GM12878 (cell line): ENCODE measurements around the gene NRSN1. TPM values are rescaled to one million over a fixed set of nuclear protein-coding genes. Genes with fewer than 3 reads are reported as not detected.

Source experiments
- ATAC-seq: fragments of 200-7000 bp; cut with Tn5 transposase; 3 replicates; pipeline ENCODE4 v1.9.1; 2020; ENCODE audit warnings: mild to moderate bottlenecking, moderate library complexity
- BruUV-seq: library from RNA; stranded (reverse); fragments of 400-500 nt; replicated peaks from 2 replicates; lab custom pipeline; 2021; lab: Mats Ljungman, UMichigan
- CTCF ChIA-PET: fragments of 300-600 bp; sonication (Branson Sonifier 250); formaldehyde crosslinking; extraction: SDS; loops from one replicate; lab custom pipeline; 2021; ENCODE audit warnings: inconsistent platforms; lab: Yijun Ruan, JAX
- POLR2A ChIA-PET: fragments of 350-600 bp; formaldehyde crosslinking; extraction: SDS; loops from one replicate; lab custom pipeline; 2021; ENCODE audit warnings: inconsistent platforms; lab: Charles Lee
- RAD21 ChIA-PET: fragments of 300-600 bp; sonication (Branson Sonifier 250); formaldehyde crosslinking; loops from one replicate; lab custom pipeline; 2023; ENCODE audit warnings: antibody characterized with exemption; ENCODE audit not compliant: unreplicated experiment; lab: Charles Lee
- SMC1A ChIA-PET: fragments of 300-600 bp; sonication (Branson Sonifier 250); formaldehyde crosslinking; loops from one replicate; lab custom pipeline; 2023; ENCODE audit not compliant: unreplicated experiment, uncharacterized antibody; lab: Charles Lee
- DNase-seq: peaks from one replicate; pipeline ENCODE4 v3.0.0-alpha.2; 2011; ENCODE audit warnings: low read depth, low spot score
- FAIRE-seq: peaks from 3 replicates; lab custom pipeline; 2011; peaks lifted over from hg19 to GRCh38; lab: Jason Lieb, UNC
- H2AFZ ChIP-seq: 2 replicates; pipeline ENCODE4 v1.6.0; 2011; ENCODE audit warnings: low read depth, low read length, control low read depth; ENCODE audit not compliant: control insufficient read depth
- H3K27ac ChIP-seq: 2 replicates; pipeline ENCODE4 v1.5.1; 2011; ENCODE audit warnings: control low read depth; ENCODE audit not compliant: control insufficient read depth, insufficient read depth
- H3K27me3 ChIP-seq, 2 experiments: replicated peaks in 1 of 2; 2 replicates each; pipeline versions ENCODE4 v1.6.0 to v1.6.1; 2011; ENCODE audit warnings: low read length in 1 of 2; ENCODE audit not compliant: control insufficient read depth in 2 of 2, insufficient read depth in 2 of 2
- H3K36me3 ChIP-seq, 2 experiments: 2 replicates each; pipeline ENCODE4 v1.5.1; 2011; ENCODE audit warnings: low read length in 1 of 2; ENCODE audit not compliant: control insufficient read depth in 2 of 2, insufficient read depth in 2 of 2
- H3K4me1 ChIP-seq: 2 replicates; pipeline ENCODE4 v1.6.1; 2011; ENCODE audit warnings: mild to moderate bottlenecking, low read length, moderate library complexity, mixed read lengths; ENCODE audit not compliant: control insufficient read depth, insufficient read depth
- H3K4me2 ChIP-seq: 2 replicates; pipeline ENCODE4 v1.6.0; 2011; ENCODE audit warnings: control low read depth; ENCODE audit not compliant: control insufficient read depth, insufficient read depth
- H3K4me3 ChIP-seq: fragments of 200-600 bp; sonication (generic); 2 replicates; pipeline ENCODE4 v1.5.1; 2016
- H3K79me2 ChIP-seq: 2 replicates; pipeline ENCODE4 v1.6.0; 2011; ENCODE audit warnings: low read length; ENCODE audit not compliant: control insufficient read depth, insufficient read depth
- H3K9ac ChIP-seq: 2 replicates; pipeline ENCODE4 v1.8.0; 2011; ENCODE audit warnings: low read length, control low read depth, mixed read lengths; ENCODE audit not compliant: control insufficient read depth, insufficient read depth
- H3K9me3 ChIP-seq: replicated peaks from 3 replicates; pipeline ENCODE4 v1.5.1; 2011; ENCODE audit warnings: mild to moderate bottlenecking, low read length; ENCODE audit not compliant: control insufficient read depth, insufficient read depth
- H4K20me1 ChIP-seq: 2 replicates; pipeline ENCODE4 v1.6.0; 2011; ENCODE audit not compliant: control insufficient read depth, insufficient read depth
- CBX3 ChIP-seq: fragments of 200-600 bp; sonication (generic); IDR thresholded peaks from 2 replicates; pipeline ENCODE4 v1.6.1; 2016; ENCODE audit warnings: low read depth, borderline replicate concordance
- CEBPB ChIP-seq, 2 experiments: fragments of 150-350 bp in 1 of 2; IDR thresholded peaks; 2 replicates each; pipeline ENCODE4 v1.6.1; 2012 to 2014; ENCODE audit warnings: low read depth in 2 of 2, low read length in 2 of 2, borderline replicate concordance in 1 of 2, inconsistent platforms in 1 of 2
- DPF2 ChIP-seq: fragments of 450-650 bp; IDR thresholded peaks from 2 replicates; pipeline ENCODE4 v1.6.1; 2017; ENCODE audit warnings: mild to moderate bottlenecking
- EZH2 ChIP-seq: IDR thresholded peaks from 2 replicates; pipeline ENCODE4 v1.6.1; 2012; ENCODE audit warnings: low read depth, mild to moderate bottlenecking, control low read depth, inconsistent platforms, low read length, borderline replicate concordance; ENCODE audit not compliant: control insufficient read depth
- NFYB ChIP-seq: IDR thresholded peaks from 2 replicates; pipeline ENCODE4 v1.6.1; 2011; ENCODE audit warnings: low read depth, mild to moderate bottlenecking, low read length, improper control_type of control experiment, moderate library complexity; ENCODE audit not compliant: insufficient read depth
- PAX5 ChIP-seq: IDR thresholded peaks from 2 replicates; pipeline ENCODE4 v1.6.1; 2011; ENCODE audit warnings: low read depth, low read length, borderline replicate concordance
- PAX8 ChIP-seq: fragments of 450-650 bp; IDR thresholded peaks from 2 replicates; pipeline ENCODE4 v1.6.1; 2017; ENCODE audit warnings: mild to moderate bottlenecking, moderate library complexity
- RAD21 ChIP-seq: IDR thresholded peaks from 2 replicates; pipeline ENCODE4 v1.6.1; 2011; ENCODE audit warnings: mild to moderate bottlenecking, low read depth, low read length, moderate library complexity; ENCODE audit not compliant: insufficient read depth
- RB1 ChIP-seq: fragments of 450-650 bp; formaldehyde crosslinking; IDR thresholded peaks from 2 replicates; pipeline ENCODE4 v1.6.1; 2017; ENCODE audit warnings: mild to moderate bottlenecking, borderline replicate concordance
- RFX5 ChIP-seq: IDR thresholded peaks from 2 replicates; pipeline ENCODE4 v1.6.1; 2011; ENCODE audit warnings: low read depth, low read length, improper control_type of control experiment
- SMARCA5 ChIP-seq: fragments of 450-650 bp; IDR thresholded peaks from 2 replicates; pipeline ENCODE4 v1.6.1; 2017; ENCODE audit warnings: mild to moderate bottlenecking
- SUZ12 ChIP-seq: fragments of 200-600 bp; sonication (generic); IDR thresholded peaks from one replicate; pipeline ENCODE4 v1.6.1; 2018; ENCODE audit warnings: antibody characterized with exemption, mild to moderate bottlenecking; ENCODE audit not compliant: unreplicated experiment
- ZSCAN29 ChIP-seq: fragments of 450-650 bp; IDR thresholded peaks from 2 replicates; pipeline ENCODE4 v1.6.1; 2017; ENCODE audit warnings: mild to moderate bottlenecking, moderate library complexity
- WGBS: methylation state at CpG from one replicate; pipeline ENCODE4 v1.1.6; 2016; ENCODE audit warnings: low lambda C conversion rate; ENCODE audit not compliant: insufficient replicate concordance, insufficient coverage; ENCODE audit errors: missing lambda C conversion rate; 5-methylcytosine and 5-hydroxymethylcytosine counted together
- in situ Hi-C: fragments of 300-500 bp; cut with MboI; formaldehyde crosslinking; loops from 9 replicates; pipeline ENCODE4 v1.14.3; 2018; ENCODE audit warnings: mixed read lengths
- intact Hi-C: fragments of 100-400 bp; cut with micrococcal nuclease; formaldehyde crosslinking; loops from one replicate; pipeline ENCODE4 v1.14.2; 2022; ENCODE audit not compliant: unreplicated experiment
- polyA plus RNA-seq, 11 experiments: library from polyadenylated mRNA; depleted of rRNA in 4 of 11; unstranded in 6 of 11; stranded (reverse) in 5 of 11; fragments of >200 nt; fragmentation: Nextera tagmentation in 4 of 11; fragmentation: Illumina TruSeq in 1 of 11; extraction: Ambion mirVana in 4 of 11; extraction: Trizol in 1 of 11; gene quantifications; 1 replicate in 1 of 11; 2 replicates in 10 of 11; pipeline versions ENCODE4 v1.2.1 to v1.2.3, GENCODE V29; 2011 to 2016; ENCODE audit warnings: inconsistent platforms in 2 of 11, missing spikeins in 2 of 11, low read depth in 1 of 11
- total RNA-seq, 4 experiments: library from RNA; depleted of rRNA in 3 of 4; stranded (reverse); fragments of >200 nt in 3 of 4; fragmentation: Illumina TruSeq in 1 of 4; extraction: Trizol in 1 of 4; gene quantifications; 2 replicates each; pipeline versions ENCODE4 v1.2.1 to v1.2.3, GENCODE V29; 2013 to 2021
- TF ChIP-seq, protein P1 (sequence below): fragments of 450-650 bp; IDR thresholded peaks from 2 replicates; pipeline ENCODE4 v1.6.1; 2016; ENCODE audit warnings: mild to moderate bottlenecking, moderate library complexity, borderline replicate concordance
- TF ChIP-seq, protein P2 (sequence below): fragments of 150-350 bp; IDR thresholded peaks from 2 replicates; pipeline ENCODE4 v1.6.1; 2014; ENCODE audit warnings: mild to moderate bottlenecking, low read depth, low read length
- TF ChIP-seq, protein P3 (sequence below): IDR thresholded peaks from 2 replicates; pipeline ENCODE4 v1.6.1; 2012; ENCODE audit warnings: low read length, inconsistent platforms

NRSN1 gene
- total and polyA plus RNA-seq, 10 of the 15 experiments (the other 5 are each of a cell fraction or from before 2014, with no cell fraction given) = not detected

DNA sequence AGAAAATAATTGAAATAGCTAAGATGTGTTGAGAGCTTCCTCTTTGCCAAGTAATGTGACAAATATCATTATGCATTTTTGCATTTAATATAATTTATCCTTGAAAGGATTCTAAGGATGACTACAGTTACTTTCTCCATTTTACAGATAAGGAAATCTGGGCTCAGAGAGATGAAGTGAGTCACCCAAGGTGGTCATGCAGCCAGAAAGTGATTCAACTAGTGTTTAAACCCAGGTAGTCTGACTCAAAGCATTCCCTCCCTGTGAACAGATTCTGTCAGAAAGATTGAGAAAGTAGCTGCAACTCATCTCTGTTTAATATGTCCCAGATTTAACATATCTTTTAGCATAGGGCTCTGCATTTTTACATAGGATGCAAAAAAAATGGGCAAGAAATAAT lies 28.1 kb downstream of the NRSN1 start (continued):
- TF ChIP-seq, protein P1, sequence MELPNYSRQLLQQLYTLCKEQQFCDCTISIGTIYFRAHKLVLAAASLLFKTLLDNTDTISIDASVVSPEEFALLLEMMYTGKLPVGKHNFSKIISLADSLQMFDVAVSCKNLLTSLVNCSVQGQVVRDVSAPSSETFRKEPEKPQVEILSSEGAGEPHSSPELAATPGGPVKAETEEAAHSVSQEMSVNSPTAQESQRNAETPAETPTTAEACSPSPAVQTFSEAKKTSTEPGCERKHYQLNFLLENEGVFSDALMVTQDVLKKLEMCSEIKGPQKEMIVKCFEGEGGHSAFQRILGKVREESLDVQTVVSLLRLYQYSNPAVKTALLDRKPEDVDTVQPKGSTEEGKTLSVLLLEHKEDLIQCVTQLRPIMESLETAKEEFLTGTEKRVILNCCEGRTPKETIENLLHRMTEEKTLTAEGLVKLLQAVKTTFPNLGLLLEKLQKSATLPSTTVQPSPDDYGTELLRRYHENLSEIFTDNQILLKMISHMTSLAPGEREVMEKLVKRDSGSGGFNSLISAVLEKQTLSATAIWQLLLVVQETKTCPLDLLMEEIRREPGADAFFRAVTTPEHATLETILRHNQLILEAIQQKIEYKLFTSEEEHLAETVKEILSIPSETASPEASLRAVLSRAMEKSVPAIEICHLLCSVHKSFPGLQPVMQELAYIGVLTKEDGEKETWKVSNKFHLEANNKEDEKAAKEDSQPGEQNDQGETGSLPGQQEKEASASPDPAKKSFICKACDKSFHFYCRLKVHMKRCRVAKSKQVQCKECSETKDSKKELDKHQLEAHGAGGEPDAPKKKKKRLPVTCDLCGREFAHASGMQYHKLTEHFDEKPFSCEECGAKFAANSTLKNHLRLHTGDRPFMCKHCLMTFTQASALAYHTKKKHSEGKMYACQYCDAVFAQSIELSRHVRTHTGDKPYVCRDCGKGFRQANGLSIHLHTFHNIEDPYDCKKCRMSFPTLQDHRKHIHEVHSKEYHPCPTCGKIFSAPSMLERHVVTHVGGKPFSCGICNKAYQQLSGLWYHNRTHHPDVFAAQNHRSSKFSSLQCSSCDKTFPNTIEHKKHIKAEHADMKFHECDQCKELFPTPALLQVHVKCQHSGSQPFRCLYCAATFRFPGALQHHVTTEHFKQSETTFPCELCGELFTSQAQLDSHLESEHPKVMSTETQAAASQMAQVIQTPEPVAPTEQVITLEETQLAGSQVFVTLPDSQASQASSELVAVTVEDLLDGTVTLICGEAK = no peak
- TF ChIP-seq CBX3 = no peak
- TF ChIP-seq DPF2 = no peak

DNA sequence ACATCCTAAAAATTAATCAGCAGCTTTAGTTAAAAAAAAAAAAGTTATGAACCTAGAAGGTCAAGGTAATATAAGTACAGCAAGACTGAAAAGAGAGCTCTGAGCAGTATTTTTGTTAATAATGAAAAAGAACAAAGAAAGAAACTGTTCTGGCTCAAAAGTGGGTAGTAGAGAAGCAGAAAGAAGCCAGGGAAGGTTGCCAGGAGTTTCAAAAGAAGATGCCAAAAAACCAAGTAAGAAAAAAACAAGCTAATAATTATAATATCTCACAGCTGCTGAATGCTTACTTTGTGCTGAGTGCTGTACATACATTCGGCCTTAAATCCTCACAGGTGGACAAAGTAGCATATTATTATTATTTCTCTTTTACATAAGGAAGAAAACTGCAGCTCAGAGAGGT lies 31.9 kb downstream of the NRSN1 start:
- CTCF ChIA-PET = no interaction called here
- FAIRE-seq = no peak

More for the DNA sequence above, 31.9 kb downstream of the NRSN1 start:
- Histone ChIP-seq H3K79me2 (no peaks in the 10 kb centered on the region), H2AFZ (no peak overlapping the region), H3K9ac (no peak overlapping the region), H3K4me3 (no peak overlapping the region), H3K4me2 (no peak overlapping the region), H3K9me3 (no peaks in the 10 kb centered on the region), H3K36me3 (no peaks in the 10 kb centered on the region), H4K20me1 (no peaks in the 10 kb centered on the region), H3K27ac (no peak overlapping the region), H3K4me1 (no peaks in the 10 kb centered on the region), H3K27me3 (no peaks in the 10 kb centered on the region; a peak in 1 of 4 replicates)
- BruUV-seq = no TSS peak
- ChIA-PET POLR2A (no interaction called here), SMC1A (interaction anchor here (0.6 kb wide), 1 partner anchor 85 kb away, joined by 4 read pairs; no protein-coding TSS in a partner anchor), RAD21 (no interaction called here)
- intact Hi-C loops (no loop called here), in situ Hi-C loops (no loop called here)
- TF ChIP-seq RAD21 (no peak), SMARCA5 (no peak), CEBPB (IDR thresholded peaks at IDR 0.05; ENCODE audit: borderline replicate concordance in 1 of 2, low read depth in 2 of 2, low read length in 2 of 2) (no peak), EZH2 (no peak), PAX8 (no peak), SUZ12 (no peak), RFX5 (no peak), NFYB (no peak), RB1 (no peak), ZSCAN29 (no peak), PAX5 (no peak)
- TF ChIP-seq, protein P2, sequence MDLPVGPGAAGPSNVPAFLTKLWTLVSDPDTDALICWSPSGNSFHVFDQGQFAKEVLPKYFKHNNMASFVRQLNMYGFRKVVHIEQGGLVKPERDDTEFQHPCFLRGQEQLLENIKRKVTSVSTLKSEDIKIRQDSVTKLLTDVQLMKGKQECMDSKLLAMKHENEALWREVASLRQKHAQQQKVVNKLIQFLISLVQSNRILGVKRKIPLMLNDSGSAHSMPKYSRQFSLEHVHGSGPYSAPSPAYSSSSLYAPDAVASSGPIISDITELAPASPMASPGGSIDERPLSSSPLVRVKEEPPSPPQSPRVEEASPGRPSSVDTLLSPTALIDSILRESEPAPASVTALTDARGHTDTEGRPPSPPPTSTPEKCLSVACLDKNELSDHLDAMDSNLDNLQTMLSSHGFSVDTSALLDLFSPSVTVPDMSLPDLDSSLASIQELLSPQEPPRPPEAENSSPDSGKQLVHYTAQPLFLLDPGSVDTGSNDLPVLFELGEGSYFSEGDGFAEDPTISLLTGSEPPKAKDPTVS = no peak
- TF ChIP-seq, protein P3, sequence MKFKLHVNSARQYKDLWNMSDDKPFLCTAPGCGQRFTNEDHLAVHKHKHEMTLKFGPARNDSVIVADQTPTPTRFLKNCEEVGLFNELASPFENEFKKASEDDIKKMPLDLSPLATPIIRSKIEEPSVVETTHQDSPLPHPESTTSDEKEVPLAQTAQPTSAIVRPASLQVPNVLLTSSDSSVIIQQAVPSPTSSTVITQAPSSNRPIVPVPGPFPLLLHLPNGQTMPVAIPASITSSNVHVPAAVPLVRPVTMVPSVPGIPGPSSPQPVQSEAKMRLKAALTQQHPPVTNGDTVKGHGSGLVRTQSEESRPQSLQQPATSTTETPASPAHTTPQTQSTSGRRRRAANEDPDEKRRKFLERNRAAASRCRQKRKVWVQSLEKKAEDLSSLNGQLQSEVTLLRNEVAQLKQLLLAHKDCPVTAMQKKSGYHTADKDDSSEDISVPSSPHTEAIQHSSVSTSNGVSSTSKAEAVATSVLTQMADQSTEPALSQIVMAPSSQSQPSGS = no peak
- 6% methylated on average over 1 of the region's 1 CpG for WGBS
- DNase-seq = no peak
- no peak for ATAC-seq
